Stimulated activated CD4-positive, alpha-beta T cell treated with anti-CD3 and anti-CD28 coated beads, TNF-alpha, amount 100 ng/mL, for 1 hour (primary cell): Measurements from ENCODE around the gene LRRC4.

Experiments
- DNase-seq, 3 donors: peaks; one replicate each; pipeline ENCODE4 v3.0.0-alpha.2; 2020; ENCODE audit warnings: low read depth in 3 of 3, low spot score in 1 of 3

LRRC4 gene, protein sequence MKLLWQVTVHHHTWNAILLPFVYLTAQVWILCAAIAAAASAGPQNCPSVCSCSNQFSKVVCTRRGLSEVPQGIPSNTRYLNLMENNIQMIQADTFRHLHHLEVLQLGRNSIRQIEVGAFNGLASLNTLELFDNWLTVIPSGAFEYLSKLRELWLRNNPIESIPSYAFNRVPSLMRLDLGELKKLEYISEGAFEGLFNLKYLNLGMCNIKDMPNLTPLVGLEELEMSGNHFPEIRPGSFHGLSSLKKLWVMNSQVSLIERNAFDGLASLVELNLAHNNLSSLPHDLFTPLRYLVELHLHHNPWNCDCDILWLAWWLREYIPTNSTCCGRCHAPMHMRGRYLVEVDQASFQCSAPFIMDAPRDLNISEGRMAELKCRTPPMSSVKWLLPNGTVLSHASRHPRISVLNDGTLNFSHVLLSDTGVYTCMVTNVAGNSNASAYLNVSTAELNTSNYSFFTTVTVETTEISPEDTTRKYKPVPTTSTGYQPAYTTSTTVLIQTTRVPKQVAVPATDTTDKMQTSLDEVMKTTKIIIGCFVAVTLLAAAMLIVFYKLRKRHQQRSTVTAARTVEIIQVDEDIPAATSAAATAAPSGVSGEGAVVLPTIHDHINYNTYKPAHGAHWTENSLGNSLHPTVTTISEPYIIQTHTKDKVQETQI

DNA sequence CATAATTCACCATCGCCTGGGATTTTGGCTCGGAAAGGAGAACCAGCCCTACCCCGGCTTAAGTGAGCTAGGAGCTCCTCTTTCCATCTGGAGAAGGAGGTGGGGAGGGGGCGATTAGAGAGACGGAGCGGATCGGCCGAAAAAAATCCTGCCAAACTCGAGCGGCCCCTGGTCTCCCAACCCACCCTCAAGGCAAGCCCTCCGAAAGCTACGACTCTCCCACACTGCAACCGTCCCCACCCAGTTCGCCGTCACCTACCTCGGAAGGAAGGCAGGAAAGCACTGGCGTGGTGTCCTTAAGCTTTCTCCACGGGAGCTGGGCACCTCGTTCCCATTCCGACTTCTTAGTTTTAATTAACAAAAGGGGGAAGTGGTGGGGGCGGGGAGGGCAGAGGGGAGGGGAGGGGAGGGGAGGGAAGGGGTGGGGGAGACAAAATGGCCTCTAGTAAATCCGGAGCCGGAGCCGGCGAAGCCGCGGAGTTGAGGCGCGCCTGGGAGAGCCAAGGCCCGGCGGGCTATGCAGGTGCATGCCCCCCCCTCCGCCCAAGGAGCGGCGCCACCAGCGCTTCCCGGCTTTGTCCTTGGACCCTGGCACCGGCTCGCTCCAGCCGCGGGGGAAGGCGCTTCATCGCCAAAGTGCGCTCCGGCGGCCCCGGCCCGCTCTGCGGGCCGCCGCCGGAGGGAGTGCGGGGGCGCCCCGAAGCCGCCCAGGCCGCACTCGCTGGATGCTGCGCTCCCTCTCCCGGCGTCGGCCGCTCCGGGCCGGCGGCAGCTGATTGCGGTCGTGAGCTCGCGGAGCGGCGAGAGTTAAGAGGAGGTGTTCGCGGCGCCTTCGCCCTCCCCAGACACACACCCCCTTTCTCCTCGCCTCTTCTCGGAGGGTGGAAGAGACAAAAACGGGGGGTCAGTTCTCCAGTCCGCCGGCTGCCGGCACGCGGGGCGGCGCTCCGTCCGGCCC, at the start of gene LRRC4:
Gene LRRC4 (minus strand): TSS at position 784 of the 958 bp plus-strand sequence. CDS start 797 bp downstream, outside the sequence.
- no peak for DNase-seq

DNA sequence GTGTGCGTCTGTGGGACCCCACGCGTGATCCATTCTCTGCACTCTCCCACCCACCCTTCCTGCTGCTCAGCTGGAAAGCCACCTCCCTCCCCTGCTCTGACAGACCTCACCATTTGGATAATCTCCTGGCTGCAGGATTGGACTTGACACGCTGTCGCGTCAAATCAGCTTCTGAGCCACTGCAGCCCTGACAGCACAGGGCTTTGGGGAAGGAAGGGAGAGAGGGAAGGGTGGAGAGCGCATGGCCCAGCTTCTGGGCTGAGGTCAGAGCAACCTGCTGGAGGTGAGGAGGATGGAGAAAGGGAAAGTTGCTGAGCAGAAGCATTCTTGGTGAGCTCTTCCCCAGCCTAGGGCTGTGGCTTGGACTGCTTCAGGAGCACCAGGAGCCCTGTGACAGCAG, 48.9 kb upstream of the LRRC4 start:
- no peak for DNase-seq

DNA sequence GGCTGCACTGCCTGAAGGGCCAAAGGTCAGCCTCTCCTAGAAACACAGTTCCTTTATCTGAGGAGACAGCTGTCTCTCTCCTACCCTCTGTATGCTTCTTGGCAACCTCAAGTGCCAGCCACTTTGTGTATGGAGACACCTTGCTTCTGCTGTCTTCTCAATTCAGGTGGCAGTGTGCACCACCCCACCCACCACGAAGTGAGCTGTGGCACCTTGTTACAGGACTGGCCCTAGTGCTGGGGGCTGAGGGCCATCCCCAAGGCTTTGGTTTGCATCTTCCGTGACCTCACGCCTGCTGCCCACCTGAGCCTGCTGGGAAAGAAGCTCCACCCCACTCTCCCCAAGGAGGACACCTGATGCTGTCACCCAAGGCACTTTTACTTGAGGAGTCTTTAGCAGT, 47.1 kb upstream of the LRRC4 start:
- no peak for DNase-seq

DNA sequence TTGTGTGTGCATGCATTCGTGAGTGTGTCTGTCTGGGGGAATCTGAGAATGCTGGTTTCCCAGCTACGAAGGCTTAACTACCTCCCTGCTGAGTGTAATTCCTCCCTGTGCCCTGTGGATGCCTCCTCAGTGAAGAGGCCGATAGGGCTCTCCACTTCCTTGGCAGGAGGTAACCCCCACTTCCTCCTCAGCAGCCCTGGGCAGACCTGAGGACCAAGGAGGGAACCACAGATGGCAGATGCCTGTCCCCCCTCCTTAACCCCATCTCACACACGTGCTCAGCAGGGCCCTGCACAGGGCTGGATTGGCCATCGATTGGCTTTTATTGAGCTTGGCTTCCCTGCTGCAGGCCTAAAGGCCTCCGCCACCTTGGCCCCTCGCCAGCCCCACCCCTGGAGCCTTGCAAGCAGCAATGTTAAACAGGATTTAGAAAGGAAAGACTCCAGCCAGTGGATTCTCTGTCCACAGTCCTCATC, 45.6 kb upstream of the LRRC4 start:
- DNase-seq, result no peak

DNA sequence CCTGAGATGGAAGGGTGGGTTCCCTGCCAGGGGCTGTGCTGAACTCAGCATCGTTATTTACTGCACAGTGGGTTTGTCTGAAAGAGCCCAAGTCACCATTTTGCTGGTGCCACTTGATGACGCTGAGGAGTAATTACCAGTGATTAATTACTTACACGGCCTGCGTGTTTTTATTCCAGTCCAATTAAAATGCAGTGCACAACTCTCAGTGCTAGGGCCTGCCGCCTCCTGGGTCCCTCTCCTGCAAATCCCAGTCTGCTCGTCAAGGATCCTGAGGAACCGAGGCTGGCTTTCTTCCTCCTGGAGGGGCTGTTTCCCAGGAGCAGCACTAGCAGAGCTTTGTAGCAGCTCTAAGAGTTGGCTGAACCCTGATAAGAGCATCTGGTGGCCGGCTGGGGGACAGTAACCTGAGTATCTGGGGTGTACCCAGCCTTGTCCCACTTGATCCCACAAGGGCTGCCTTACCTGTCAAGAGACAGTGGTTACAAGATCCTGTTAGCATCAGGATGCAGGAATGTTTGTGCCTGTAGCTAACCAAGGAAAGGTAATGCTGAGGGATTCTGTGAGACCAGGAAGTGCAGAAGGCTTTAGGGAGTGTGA, 45.1 kb upstream of the LRRC4 start:
- DNase-seq, result no peak

DNA sequence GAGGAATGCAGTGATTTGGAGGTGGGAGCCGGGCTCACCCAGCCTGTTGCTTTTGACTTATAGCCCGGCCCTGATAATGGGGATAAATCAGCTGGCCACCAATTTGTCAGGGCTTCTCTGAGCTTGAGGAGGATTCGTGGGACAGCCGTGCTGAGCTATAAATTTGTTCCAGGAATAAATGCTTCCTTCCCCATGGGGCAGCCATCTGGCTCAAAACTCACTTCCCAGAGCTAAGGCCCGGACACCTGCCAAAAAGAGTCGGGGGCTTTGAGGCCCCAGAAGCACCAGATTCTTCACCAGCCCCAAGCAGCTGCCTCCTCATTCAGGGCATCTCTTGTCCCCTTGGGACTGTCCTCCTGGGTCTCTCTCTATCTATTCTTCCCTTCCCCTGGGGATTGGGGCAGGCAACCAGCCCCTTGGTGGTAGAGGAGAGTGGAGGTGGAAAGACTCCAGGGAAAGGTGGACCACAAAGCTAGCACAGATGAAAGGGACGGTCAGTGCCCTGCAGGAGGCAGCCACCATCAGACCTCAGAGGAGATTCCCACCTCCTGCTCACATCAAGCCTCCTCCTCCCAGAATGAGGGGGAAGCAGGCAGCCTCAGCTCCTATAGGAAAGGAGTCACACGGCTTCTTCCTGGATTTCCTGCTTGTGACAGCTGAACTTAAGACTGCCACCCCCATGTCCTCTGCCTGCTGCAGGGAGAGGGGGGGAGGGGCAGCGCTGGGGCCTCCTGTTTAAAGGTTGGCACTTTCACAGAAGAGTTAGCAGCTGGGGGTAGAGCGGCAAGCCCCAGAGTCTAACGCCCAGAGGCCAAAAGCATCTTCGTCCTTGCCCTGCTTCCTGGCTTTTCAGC, 44.2 kb upstream of the LRRC4 start:
- DNase-seq, result no peak

DNA sequence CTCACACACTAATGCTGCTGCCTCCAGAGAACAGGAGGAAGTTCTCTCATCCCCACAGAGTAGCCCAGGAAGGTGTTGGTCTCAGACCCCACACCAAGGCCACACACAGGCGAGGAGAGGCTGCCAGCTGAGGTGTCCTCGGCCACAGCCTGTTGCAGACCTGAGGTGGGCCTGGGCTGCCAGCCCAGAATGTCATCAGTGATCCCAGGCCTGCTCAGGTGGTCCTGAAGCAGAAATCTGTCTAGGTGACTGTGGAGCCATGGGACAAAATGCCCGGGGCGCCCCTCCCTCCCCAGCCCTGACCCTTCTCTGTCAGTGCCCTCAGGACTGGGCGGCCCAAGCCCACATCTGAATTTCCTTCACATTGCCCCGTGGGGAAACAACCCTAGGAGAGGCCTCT, 43.5 kb upstream of the LRRC4 start:
- DNase-seq, result no peak

DNA sequence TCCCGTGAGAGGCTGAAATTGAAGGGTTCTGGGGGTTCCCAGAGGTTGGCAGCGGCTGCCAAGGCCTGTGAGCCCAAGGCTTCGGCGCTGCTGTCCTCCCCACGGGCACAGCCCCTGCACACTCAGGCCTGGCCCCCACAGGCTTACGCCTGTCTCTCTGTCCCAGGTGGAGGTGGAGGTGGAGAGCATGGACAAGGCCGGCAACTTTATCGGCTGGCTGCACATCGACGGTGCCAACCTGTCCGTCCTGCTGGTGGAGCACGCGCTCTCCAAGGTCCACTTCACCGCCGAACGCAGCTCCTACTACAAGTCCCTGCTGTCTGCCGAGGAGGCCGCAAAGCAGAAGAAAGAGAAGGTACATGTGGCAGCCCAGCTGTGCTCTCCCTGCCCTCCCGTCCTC, 43.1 kb upstream of the LRRC4 start:
- DNase-seq, result no peak

DNA sequence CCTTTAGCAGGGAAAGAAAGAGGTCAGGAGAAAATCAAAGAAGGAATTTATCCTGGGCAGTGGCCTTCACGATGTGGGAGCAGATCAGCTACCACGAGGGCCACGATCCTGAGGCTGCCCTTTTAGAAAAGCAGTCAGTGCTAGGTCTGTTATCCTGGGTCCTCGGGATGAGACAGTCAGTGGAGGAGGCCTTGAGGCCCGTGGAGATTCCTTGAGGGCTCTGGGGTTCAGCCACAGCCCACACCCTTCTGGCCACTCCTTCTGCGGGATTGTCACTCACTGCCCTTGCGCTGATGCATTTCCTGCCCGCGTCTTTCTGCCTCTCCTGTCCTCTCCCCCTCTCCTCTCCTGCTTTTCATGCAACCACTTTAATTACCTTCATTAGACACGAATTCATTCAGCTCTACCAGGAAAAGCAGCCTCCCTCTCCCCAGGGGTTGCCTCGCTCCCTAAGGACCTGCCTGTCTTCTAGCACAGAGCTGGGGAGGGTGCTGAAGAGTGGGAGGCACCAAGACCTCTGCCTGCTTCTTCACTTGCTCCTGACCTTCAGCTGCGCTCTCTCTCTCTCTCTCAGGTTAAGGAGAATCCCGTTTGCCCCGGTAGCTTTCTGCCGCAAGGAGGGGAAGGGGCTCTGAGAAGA, 42.6 kb upstream of the LRRC4 start:
- no peak for DNase-seq

DNA sequence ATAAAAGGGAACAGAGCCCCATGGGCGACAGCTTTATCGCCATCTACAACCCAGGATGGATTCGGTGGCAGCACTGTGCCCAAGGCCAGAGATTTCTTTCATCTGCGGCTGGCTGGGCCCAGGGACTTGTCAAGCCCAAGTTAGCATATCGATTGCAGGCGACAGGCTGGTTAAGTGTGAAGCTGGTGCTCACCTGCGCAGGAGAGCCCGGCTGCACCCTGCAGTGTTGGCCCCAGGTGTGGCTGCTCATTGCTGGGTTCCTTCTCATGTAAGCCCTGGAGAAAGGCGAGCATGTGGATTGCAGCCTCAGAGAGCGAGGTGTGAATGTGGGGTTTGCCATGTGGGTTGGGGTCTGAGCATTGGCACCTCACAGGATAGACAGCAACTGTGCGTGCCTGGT, 40.6 kb upstream of the LRRC4 start:
- DNase-seq, result no peak

DNA sequence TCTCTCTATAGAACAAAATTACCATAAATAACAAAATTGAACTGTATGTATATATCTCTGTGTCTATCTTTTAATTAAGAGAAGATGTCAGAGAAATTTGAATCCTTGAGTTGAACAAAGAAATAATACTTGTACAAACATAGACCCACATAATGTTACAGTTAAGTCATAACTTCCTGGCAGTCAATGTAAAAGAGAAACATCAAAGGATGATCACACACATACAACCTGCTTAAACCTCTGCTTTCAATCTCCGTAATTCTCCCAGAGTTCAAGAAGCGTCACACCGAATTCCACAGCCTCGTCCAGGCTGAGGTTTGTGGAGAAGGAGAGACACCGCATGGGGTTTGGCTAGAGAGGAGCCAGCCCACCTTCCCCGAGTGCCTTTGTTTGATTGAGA, 40.1 kb upstream of the LRRC4 start:
- DNase-seq, result no peak

DNA sequence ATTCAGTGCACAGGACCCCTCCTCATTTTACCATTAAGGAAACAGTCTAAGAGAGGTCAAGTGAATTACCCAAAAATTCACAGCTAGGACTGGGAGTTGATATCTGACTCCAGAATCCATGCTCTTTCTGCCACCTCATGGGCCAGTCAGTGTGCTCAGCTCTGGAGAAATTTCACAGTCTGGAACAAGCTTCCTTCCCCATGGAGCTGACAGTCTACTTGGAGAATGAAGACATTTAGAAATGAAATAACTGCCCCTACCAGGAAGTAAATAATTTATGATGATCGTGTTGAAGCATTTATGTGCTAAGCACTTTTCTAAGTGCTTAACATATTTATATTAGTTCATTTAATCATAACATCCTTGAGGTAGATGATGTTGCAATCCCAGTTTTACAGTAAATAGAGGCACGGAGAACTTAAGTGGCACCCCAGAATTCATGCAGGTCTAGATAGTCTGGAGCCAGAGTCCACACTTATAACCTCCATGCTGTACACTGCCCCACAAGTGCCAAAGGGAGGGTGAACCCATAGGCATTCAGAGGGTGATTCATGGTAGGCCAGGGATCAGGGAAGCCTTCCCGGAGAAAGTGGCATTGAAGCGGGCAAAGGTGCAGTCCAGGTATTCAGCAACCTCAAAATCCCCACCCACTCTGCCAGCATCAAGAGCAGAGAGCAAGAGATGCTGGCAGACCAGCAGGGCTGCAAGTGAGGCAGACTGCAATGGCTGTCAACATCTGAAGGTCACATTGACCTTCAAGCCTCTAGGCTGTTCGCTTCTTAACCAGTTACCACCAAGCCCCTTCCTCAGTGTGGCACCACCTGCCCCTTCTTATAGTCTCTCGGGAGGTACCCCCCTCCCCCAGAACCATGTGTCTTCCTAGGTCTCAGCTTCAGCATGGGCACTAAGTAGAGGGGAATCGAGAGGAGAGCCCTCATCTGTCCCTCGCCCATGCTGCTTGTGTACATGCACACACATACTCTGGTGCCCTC, 38.4 kb upstream of the LRRC4 start:
- DNase-seq, result no peak

DNA sequence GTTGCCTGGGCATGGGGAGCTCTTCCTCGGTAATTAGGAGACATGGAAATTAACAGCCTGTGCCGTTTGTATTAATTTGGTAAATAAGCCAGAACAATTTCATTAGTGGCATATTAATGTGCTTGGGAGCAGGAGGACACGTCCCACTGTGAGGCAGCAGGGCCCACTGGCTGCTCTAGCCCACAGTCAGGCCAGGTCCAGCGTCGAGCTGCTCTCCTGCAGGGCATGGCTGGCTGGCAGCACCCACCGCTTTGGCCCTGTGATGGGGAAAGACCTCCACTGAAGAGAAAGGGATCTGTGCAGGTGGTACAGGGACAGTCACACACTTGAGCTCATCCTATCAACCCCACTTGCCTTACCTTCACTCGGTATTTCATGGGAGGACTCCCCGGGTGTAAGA, 37.5 kb upstream of the LRRC4 start:
- no peak for DNase-seq

DNA sequence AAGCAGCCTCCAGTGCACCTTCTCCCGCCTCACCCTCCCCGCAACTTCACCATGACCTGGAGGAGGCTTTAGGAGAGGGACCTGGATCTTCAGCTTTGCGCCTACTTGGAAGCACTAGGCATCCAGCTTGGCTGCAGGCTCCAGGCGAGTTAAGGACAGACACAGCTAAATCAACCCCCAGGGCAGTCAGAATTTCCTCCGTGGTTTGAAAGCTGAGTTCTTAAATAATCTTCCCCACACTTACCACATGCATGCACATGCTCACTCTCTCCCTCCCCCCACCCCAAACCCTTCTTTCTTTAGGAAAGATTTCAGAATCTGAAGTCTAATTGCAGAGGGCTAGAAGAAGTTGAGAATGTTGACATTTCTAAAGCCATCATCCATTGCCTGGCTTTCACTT, 36.7 kb upstream of the LRRC4 start:
- no peak for DNase-seq

DNA sequence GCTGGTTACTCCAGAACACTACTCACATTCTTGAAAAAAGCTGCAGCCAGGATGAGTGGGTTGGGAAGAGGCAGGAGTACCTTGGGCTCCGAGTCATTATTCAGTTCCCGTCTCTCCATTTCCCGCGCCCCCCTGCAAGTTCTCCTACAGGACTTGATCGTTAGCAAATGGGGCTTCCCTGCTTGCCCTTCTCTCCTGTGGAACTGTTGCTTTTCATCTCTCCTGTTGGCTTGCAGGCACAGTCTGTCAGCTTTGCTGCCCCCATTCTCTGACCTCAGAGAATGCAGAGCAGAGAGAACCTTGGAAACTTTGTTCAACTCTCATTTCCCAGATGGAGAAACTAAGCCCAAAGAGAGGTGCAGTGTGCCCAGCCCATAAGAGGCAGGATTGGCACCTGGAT, 35.6 kb upstream of the LRRC4 start:
- DNase-seq, result no peak

DNA sequence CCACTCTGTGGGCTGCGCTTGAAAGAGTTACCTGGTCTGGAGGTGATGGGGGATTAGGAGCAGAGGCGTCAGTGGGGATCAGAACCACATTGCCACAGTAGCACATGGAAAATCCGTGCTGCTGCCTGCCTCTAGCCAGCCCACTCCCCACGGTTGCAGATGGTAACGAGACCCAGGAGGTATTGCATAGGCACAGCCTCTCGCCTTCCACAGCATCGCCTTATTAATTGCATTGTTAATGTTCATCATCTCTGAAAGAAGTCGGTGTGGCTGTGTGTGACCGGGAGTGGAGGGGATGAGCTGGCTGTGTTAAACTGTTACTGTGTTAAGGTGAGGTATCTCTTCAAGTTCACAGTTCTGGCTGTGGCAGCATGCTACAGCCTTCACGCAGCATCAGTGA, 35.2 kb upstream of the LRRC4 start:
- DNase-seq, result no peak

DNA sequence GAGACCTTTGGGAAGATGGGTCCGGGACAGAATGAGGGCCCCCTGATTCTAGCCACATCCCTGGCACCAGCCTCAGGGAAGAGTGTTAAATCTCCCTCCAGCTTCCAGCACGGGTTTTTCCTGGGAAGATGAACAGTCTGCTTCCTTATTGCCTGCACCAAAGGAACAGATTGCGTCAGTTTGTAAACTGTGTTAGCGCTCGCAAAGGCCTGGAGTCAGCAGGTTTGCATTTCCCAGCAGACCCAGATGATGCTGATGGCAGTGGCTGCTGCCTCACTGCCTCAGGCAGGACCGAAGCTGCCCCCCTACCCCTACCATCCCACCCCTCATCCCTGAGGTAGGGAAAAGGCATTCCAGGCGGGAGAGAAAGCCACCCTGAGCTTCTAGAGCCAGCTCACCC, 34.6 kb upstream of the LRRC4 start:
- no peak for DNase-seq

DNA sequence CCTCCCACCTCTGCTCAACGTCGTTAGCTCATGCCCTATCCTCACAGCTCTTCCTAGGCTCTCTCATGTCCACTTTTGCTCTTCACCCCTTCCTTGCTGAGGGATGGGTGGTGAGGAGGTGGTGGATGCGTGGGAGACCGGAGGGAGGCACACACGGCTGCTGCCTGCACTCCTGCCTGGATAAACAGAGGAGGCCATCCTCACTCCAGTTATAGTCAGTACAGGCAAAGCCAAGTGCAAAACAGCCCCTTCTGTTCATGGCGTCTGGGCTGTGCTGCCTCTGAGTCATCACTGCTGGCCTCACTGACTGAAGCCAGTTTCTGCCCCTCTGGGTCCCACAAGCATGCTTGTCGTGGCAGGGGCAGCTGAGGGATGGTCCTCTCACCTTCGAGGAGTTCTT, 31.9 kb upstream of the LRRC4 start:
- no peak for DNase-seq

DNA sequence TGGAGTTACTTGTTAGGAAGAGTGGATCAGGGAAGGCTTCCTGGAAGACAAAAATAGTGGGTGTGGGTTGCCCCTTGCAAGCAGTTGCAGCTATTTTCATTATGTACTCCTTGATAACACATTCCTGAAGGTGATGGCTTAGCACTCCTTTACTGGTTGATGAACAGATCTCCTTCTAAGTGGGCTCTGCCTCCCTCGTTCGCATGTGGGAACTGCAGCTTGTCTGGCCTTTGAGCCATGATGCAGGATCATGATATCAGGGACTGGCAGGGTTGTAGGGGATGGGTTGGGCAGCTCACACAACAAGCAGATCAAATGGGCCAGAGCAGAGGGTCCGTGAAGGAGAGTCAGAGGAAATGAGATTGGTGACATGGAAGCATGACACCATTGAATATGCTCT, 28.8 kb upstream of the LRRC4 start:
- DNase-seq, result no peak
